HG03571 (cell line): Measurements from ENCODE around the gene ZNRF3.
"Not testable (repeated sequence)": the region's sequence is repeated elsewhere in the genome, so short reads cannot be mapped to it uniquely, and the experiment has no call there.

Source experiments
- ATAC-seq: cut with Tn5 transposase; IDR thresholded peaks from one replicate; pipeline ENCODE4 v1.9.1; 2021; ENCODE audit not compliant: unreplicated experiment

The ZNRF3 gene

DNA sequence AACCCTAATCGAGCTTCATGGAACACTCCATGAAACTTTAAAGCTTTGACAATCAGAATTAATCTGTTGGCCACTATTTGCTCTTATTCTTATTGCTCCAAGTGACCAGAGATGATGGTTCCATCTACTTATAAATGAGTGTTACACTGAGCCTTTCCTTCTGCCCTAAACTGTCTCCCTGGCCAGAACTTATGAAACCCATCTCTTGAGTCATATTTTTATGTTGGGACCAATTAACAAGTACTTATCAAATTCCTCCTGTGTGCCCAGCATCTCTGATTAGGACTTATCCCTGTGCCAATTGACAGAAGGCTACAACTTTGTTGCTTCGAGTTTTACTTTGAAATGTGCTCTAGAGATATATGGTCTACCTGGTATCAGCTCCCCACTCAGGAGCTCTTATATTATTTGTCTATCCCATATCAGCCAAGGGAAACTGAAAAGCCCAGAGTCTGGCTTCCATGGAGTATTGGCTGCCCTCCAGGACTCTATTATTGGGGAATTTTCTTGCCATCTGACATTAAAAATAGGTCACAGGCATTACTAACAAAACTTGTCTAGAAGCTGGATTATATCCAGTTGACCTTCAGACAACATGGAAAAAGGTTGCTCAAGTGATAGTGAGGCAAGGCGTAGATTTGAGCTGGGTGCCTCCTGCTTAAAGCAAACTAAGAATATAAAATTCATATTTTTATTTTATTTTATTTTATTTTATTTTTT, 198.3 kb downstream of the ZNRF3 start:
- no peak for ATAC-seq

DNA sequence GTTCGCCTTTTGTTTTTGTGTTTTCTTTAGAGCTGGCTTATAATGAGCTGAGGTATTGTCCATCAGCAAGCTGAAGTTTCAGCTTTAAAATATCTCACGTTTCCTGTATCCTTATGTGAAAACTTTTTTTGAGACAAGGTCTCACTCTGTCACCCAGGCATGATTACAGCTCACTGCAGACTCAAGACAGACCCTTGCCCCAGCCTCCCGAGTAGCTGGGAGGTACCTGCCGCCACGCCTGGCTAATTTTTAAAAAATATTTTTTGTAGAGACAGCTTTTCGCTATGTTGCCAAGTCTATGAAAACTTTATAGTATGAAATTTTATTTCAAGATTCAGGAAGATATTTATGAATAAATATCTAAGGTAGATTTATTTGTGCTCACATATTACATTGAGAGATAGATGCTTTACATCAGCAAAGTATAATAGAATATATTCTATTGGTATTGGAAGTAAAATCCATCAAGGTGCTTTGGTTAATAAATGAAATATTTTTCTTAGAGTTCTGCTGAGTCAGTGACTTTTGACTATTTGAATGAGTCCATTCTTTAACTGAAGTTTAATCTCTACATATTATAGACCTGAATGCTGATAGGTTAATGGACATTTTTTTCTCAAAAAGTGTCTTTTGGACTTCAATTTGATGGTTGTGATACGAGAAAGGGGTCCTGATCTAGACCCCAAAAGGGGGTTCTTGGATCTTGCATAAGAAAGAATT, 199.6 kb downstream of the ZNRF3 start:
- no peak for ATAC-seq

DNA sequence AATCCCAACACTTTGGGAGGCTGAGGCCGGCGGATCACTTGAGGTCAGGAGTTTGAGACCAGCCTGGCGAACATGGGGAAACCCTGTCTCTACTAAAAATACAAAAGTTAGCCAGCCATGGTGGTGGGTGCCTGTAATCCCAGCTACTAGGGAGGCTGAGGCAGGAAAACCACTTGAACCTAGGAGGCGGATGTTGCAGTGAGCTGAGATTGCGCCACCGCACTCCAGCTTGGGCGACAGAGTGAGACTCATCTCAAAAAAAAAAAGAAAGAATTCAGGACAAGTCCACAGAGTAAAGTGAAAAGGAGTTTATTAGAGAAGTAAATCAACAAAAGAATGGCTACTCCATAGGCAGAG, 200.2 kb downstream of the ZNRF3 start:
- ATAC-seq: not testable (repeated sequence)

DNA sequence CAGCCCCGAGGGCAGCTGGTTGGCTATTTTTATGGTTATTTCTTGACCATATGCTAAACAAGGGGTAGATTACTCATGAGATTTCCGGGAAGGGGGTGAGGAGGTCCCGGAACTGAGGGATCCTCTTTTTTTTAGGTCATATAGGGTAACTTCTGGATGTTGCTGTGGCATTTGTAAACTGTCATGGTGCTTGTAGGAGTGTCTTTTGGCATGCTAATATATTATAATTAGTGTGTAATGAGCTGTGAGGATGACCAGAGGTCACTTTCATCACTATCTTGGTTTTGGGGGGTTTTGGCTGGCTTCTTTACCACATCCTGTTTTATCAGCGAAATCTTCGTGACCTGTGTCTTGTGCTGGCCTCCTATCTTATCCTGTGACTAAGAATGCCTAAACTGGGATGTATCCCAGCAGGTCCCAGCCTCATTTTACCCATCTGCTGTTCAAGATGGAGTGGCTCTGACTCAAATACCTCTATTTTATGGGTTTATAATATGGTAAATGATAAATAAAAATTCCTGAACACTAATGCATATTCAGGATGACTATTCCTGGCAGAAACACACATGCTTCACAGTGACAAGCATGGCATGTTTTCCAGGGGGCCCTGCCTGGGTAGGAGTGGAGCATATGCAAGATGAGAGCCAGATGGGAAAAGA, 200.7 kb downstream of the ZNRF3 start:
- no peak for ATAC-seq

DNA sequence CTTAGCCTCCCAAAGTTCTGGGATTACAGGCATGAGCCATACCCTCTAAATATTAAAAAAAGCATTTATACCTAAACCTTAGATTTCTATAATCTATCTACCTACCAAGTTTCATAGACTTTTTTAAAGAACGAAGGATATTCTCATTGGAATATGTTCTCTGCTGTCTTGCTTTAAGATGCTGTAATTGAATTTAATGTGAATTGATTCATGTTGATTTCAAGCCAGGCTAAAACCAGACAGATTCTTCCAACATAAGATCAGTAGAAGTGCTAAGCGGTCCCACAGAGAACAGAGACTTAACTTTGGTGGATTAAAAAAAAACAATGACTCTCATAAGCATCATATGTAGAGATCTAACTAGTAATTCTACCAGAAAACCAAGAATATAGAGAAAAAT, 203.6 kb downstream of the ZNRF3 start:
- no peak for ATAC-seq

DNA sequence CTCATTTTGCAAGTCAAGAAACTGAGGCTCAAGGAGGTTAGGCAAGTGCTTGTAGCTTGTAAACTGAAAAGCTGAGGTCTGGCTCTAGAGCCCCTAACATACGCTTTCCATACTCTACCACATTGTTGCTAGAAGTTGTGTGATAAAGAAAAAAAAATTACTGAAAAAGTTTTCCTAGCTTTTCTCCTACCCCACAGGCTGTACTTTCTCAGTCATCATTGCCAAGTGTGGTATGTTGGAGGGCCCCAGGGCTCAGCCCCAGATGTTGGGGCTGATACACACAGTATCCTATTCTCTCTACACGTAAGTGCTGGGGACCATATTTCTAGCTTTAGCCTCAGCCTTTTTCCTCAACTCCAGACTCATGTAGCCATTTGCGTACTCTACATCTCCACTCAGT, 205.4 kb downstream of the ZNRF3 start:
- no peak for ATAC-seq

DNA sequence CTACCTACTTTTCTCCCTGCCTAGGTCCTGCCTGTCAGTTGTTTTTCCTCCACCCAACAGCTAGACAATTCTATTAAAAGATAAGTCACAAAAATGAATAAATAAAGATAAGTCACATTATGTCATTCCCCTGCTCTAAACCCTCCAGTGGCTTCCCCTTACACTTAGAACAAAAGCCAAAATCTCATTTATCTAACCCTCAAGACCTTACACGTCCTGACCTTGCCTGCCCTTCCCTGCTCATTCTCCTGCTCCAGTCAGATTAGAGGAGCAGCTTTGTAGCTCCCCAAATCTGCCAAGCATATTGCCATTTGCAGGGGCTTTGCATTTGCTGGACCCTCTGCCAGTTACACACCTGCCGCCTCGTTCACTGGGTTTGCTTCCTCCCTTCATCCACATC, 206.1 kb downstream of the ZNRF3 start:
- no peak for ATAC-seq

DNA sequence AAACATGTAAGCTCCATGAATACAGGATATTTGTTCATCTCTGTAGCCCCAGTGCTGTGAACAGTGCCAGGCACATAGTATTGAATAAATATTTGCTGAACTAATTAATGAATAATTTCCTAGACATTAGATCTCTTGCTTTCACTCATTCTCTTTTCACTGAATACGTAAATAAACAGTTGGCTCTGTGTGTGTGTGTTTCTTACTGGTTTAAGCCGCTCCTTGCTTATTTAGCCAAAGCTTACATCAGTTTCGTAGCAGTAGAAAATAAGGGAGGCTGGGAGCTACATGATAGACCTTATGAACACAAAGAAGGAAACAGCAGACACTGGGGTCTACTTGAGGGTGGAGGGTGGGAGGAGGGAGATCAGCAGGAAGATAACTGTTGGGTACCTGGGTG, 206.7 kb downstream of the ZNRF3 start:
- ATAC-seq: no peak

DNA sequence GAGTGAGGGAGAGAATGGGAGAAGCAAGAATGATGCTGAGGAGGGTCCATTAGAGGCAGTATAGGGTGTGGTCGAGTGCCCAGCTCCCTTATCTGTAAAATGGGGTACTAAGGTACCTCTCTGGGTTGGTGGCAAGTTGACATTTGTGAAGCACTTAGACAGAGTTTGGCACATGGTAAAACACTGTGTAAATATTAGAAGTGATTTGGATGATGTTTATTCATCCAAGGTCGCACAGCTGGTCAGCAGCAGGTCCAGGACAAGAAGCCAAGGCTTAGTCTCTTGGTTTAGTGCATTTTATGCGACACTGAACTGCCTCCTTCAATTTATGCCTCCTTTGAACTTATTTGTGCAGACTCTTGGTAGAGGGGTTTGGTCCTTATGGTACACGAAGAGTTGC, 208.9 kb downstream of the ZNRF3 start:
- ATAC-seq: no peak

DNA sequence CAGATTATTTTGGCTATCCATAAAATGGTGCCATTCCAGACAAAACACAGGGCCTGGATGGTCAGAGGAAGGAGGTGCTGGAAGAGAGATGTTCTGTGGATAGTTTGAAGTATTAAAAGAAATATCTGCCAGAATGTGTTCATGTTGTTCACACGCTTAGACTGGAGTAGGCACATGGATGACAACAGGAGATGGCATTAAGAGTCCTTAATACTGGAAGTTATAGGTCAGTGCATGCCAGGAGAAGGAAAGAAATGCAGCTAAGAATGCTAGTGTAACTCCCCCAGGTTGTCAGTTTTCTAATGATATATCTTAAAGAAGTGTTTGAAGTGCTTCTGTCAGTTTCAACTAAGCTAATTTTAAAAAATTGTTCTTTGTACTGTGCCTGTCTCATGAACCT, 209.7 kb downstream of the ZNRF3 start:
- ATAC-seq: no peak

DNA sequence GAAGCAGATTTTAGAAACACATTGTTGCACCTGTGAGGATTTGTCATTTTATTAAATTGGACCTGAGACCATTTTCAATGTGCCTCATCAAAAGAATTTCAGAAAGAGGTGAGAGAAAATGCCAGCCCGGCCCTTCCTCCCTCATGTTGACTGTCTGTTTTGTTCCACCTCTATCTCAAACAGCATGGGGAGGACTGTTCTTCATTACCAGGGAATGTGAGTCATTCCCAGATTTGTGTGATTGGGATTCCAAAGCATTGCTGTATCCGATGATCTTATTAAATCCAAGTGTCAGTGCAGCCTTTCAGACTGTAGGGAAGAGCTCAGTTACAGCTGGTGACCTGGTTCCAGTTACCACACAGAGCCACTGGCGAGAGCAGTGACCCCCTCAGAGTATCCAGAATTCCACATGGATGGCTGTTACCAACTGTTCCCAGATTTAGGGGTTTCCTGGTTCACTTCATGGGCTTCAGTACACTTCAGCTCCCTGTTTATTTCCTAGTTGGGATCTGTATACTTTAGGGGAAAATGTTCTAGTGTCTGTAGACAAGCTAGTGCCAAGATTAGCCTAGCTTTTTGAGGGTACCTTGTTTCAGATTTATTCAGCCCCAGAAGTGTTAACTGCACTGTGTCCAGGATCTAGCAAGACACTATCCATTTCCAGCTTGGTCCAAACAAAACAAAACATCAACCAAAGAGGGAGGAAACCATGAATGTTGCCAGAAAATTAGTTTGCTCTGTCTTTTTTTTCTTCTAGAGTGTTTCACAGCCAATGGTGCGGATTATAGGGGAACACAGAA, 210.3 kb downstream of the ZNRF3 start:
- ATAC-seq: no peak

DNA sequence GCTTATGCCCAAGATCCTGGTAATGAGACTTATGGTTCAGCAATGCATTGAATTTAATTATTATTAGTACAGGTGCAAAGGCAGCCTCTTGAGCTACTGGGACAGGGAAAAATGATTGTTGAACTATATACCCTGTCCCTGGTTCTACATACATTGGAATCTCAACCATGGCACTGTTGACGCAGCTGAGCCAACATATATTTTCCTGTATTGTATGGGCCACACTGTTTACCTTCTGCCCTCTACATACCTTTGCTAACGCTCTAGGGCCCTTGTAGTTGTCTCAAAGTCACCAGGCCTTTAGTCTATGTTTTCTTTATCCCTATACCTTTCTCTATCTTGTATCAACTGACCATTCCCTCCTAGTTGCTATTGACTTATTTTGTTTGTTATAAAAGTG, 212.1 kb downstream of the ZNRF3 start:
- no peak for ATAC-seq

DNA sequence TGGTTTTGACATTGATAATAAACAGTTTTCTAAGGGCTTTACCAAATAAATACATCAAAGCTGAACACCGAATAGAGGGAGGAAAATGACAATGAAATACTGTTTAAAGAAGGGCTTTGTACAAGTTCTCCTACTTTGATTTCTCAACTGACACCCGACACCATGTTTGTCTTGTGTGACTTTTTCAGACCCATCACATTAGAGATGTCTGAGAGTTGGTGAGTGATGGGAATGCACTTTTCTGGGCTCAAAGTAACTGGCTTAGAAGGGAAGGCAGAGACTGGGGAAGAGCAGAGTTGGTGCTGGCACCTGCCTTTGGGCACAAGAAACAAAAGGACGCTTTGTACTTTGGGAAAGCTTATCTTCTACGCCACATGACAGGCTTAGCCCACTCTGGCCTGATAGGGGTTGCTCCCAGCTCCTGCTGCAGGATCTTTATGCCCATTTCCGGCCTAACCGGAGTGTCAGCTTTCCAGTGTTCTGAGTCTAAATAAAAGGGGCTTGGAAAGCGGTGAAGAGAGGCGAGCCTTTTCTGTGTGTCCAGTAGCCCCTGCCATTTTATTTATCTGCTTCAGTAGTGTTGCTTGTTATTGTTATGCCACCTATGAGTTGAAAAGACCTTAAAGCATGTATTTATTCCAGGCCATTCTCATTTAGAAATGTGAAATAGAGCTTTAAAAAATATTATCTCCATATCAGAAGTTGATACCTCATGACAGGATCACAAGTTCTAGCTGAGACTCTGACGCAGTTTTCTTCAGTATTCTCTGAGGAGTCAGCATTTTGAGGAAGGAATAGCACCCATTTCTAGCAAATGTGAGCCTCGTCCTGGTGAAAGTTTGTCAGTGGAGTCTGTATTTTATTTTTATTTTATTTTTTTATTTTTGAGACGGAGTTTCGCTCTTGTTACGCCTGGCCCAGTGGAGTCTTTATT, 213.6 kb downstream of the ZNRF3 start:
- no peak for ATAC-seq

DNA sequence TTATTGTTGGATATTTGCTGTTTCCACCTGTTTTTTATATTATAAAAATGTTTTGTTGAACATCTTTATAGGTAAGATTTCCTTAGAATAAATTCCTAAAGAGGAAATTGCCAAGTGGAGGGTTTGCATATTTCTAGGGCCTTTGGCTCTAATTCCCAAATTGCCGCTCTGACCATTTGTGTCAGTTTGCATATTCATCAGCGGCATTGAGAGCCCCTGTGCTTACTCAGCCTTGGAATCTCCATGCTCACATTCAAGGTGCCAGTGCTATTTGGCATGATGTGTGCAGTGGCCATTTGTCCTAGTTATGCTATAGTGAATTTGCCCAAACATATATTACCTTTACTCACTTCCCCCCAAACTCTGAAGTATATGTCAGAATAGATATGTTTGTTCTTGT, 214.9 kb downstream of the ZNRF3 start:
- ATAC-seq: no peak

DNA sequence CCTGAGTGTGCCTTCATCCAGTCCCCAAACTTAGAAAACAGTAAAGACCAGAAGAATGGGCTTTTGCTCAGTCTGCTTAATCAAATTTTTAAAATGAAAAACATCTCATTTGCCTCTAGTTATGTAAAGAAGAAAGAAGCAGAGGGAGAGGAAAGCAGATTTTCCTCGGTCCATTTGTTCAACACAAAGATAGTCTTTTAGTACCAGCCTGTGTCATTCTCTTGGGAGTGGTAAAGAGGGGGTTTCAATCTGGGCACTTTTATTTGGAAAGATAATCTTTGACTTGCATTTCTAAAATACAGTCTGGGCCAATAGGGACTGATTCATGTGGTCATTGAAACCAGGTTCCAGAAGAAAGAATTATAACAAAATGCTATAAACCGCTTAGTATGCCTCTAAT, 218.9 kb downstream of the ZNRF3 start:
- ATAC-seq: no peak

DNA sequence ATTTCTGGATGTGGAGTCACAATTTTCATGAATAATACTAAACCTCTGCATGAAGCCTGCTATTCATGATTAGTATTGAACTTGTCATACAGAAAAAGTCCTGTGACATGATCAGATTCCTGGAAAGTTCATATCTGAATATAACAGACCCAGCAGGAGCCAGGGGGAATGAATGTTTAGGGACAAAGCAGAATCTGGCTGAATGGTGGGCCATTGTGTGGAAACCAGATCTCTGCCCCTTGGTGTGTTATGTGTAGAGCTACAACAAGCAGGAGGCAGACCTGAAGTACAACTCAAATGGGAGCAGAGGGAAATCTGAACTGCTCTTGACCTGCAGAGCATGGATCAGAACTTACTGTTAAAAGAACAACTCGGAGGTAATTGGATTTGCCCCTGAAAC, 219.7 kb downstream of the ZNRF3 start:
- ATAC-seq: no peak

DNA sequence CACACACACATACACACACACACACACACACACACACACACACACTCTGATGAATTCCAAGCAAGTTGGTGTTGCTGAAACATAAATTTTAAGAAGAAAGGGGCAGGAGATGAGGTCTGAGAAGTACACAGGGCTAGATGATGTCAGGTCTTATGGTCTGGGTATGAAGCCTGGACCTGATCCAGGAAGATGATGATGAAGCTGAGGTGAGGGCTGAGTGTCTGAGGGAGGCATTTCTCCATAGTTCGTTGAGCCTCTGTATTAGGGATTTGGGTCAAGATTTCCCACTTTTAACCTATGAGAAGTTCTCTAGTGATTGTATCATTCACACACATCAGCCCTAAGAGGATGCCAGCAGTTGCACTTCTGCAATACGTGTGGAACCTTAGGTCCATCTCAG, 222.1 kb downstream of the ZNRF3 start:
- no peak for ATAC-seq

DNA sequence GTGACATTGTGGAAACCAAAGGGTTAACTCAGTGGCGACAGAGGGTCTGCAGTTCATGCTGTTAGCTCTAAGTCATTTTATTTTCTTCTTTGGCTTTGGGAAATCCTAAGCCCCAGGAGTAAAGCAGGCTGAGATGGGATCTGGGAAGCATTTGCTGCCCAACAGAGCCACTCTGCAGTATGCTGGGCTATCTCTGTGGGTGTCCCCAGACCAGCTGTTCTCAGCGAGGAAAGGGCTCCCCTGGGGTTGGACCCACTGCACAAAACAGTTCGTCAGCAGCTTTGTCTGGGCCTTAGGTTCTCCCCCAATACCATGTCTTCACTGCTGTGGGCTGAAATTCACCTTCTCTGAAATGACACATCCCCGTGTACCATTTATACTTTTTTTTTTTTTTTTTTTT, 223.5 kb downstream of the ZNRF3 start:
- no peak for ATAC-seq
